Thyroid gland (tissue), 4 donors: ENCODE measurements around the gene ANKRD13D. TPM values are rescaled to one million over a fixed set of nuclear protein-coding genes. Genes with fewer than 3 reads are reported as not detected.
"Not testable (repeated sequence)": the region's sequence is repeated elsewhere in the genome, so short reads cannot be mapped to it uniquely, and the experiment has no call there.

ENCODE experiments used
- DNase-seq, 2 donors: peaks; one replicate each; pipeline ENCODE4 v3.0.0-alpha.2; 2019
- H3K27ac ChIP-seq, 3 donors: fragments of 200-600 bp; sonication (generic); 1 replicate in 2 of 3; 2 replicates in 1 of 3; pipeline ENCODE4 v1.5.1; 2016 to 2019; ENCODE audit warnings: mild to moderate bottlenecking in 1 of 3, moderate library complexity in 1 of 3
- H3K27me3 ChIP-seq: fragments of 200-600 bp; sonication (generic); one replicate; pipeline ENCODE4 v1.5.1; 2019
- H3K36me3 ChIP-seq, 2 donors: fragments of 200-600 bp; sonication (generic); one replicate each; pipeline ENCODE4 v1.5.1; 2016 to 2019
- H3K4me1 ChIP-seq, 2 donors: fragments of 200-600 bp; sonication (generic); one replicate each; pipeline ENCODE4 v1.5.1; 2017 to 2019
- H3K4me3 ChIP-seq, 3 donors: fragments of 200-600 bp; sonication (generic); replicated peaks in 1 of 3; 1 replicate in 2 of 3; 2 replicates in 1 of 3; pipeline ENCODE4 v1.5.1; 2016; ENCODE audit warnings: mild to moderate bottlenecking in 1 of 3
- H3K9me3 ChIP-seq: fragments of 200-600 bp; sonication (generic); one replicate; pipeline ENCODE4 v1.5.1; 2017
- POLR2A ChIP-seq, 2 donors: fragments of 450-650 bp; IDR thresholded peaks; one replicate each; pipeline ENCODE4 v1.6.1; 2017; ENCODE audit warnings: antibody characterized with exemption in 2 of 2, mild to moderate bottlenecking in 2 of 2, moderate library complexity in 1 of 2
- WGBS, 2 donors: methylation state at CpG; one replicate each; pipeline ENCODE4 v1.1.5; 2017; 5-methylcytosine and 5-hydroxymethylcytosine counted together
- intact Hi-C: fragments of 100-400 bp; cut with DNase I; formaldehyde crosslinking; loops from one replicate; pipeline ENCODE4 v1.15.1; 2023
- total RNA-seq, 4 donors: library from RNA; depleted of rRNA; stranded (reverse); fragments of >200 nt; gene quantifications; one replicate each; pipeline ENCODE4 v1.2.3, GENCODE V29; 2016
- TF ChIP-seq, protein P1 (sequence below), 6 experiments: fragments of 200-600 bp in 3 of 6; fragments of 450-650 bp in 3 of 6; sonication (generic) in 3 of 6; IDR thresholded peaks; one replicate each; pipeline ENCODE4 v1.5.1; 2016 to 2019; ENCODE audit warnings: antibody characterized with exemption in 6 of 6, mild to moderate bottlenecking in 2 of 6, inconsistent platforms in 1 of 6, moderate library complexity in 1 of 6

ANKRD13D gene
- total RNA-seq, 4 donors from 2014 or later = 27.9 to 36.8 (median 31.5) TPM

DNA sequence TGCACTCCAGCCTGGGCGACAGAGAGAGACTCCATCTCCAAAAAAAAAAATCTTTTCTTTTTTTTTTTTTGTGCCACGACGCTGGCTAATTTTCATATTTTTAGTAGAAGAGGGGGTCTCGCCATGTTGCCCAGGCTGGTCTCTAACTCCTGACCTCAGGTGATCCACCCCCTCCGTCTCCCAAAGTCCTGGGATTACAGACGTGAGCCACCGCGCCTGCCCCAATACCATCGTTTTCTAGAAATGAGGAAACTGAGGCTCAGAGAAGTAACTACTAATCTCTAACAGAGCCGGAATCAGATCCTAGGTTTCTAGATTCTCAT lies 27.7 kb downstream of the ANKRD13D start:
- TF ChIP-seq, protein P1, sequence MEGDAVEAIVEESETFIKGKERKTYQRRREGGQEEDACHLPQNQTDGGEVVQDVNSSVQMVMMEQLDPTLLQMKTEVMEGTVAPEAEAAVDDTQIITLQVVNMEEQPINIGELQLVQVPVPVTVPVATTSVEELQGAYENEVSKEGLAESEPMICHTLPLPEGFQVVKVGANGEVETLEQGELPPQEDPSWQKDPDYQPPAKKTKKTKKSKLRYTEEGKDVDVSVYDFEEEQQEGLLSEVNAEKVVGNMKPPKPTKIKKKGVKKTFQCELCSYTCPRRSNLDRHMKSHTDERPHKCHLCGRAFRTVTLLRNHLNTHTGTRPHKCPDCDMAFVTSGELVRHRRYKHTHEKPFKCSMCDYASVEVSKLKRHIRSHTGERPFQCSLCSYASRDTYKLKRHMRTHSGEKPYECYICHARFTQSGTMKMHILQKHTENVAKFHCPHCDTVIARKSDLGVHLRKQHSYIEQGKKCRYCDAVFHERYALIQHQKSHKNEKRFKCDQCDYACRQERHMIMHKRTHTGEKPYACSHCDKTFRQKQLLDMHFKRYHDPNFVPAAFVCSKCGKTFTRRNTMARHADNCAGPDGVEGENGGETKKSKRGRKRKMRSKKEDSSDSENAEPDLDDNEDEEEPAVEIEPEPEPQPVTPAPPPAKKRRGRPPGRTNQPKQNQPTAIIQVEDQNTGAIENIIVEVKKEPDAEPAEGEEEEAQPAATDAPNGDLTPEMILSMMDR (IDR thresholded peaks at IDR 0.05) = no peak
- TF ChIP-seq POLR2A (IDR thresholded peaks at IDR 0.05) = no peak
- Histone ChIP-seq H3K4me1 (peaks cover 15 to 16% of the 10 kb centered on the region in 2 donors), H3K27me3 (no peaks in the 10 kb centered on the region), H3K27ac (peak overlapping the region; percentile 95 to 97 (median 96)), H3K4me3 (peak overlapping the region in 2 of 3 donors; percentile 26 to 92), H3K9me3 (no peaks in the 10 kb centered on the region), H3K36me3 (no peaks in the 10 kb centered on the region)
- intact Hi-C loops = loop anchor here (5.0 kb wide), 1 partner anchor 235 kb away; no protein-coding TSS in a partner anchor
- DNase-seq = no peak
- WGBS, 2 donors = 1 to 3% methylated on average over 10 of the region's 10 CpGs

DNA sequence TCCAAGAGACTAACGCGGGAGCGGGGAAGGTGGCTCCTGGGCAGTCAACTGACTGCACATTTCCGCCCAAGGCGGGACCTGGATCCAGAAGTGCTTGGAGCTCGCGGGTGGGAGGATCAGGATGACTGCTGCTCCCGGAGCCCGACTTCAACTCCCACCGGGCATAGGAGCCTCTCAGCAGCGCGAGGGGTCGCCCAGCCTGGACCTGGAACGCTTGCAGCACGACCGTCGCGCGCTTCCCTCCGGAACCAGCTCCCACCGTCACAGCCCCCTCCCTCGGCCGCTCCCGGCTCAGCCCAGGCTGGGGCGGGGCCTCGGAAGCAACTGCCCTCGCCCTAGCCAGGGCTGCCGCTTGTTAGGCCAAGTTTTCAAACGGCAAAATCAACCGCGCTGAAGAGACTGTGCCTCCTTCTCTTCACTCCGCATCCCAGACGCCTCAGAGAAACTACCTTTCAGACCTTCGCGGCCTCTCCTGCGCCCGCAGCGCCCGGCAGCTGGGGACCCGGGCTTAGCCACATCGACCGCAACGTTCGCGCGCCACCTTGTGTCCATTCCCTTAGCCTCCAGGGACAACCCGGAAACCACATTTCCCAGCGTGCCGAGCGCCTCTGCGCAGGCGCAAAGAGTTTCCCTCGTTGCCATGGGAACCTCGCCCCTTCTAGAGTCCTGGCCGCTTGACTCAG lies 28.2 kb downstream of the ANKRD13D start:
- intact Hi-C loops = loop anchor here (5.0 kb wide), 1 partner anchor 235 kb away; no protein-coding TSS in a partner anchor
- no peaks in the 10 kb centered on the region for H3K9me3 ChIP-seq
- no peaks in the 10 kb centered on the region for H3K27me3 ChIP-seq
- DNase-seq = peak; percentile 96 to 98
- peak overlapping the region; percentile 38 to 94 (median 92) for H3K4me3 ChIP-seq
- peak overlapping the region; percentile 95 to 97 (median 96) for H3K27ac ChIP-seq
- WGBS, 2 donors = 0 to 1% methylated on average over 31 to 35 of the region's 55 CpGs
- TF ChIP-seq, protein P1 (IDR thresholded peaks at IDR 0.05) = peak; percentile 58 to 99 (median 96)
- TF ChIP-seq POLR2A (IDR thresholded peaks at IDR 0.05) = peak in 1 of 2 donors; percentile 72
- peaks cover 15 to 16% of the 10 kb centered on the region in 2 donors for H3K4me1 ChIP-seq
- H3K36me3 ChIP-seq = no peaks in the 10 kb centered on the region

DNA sequence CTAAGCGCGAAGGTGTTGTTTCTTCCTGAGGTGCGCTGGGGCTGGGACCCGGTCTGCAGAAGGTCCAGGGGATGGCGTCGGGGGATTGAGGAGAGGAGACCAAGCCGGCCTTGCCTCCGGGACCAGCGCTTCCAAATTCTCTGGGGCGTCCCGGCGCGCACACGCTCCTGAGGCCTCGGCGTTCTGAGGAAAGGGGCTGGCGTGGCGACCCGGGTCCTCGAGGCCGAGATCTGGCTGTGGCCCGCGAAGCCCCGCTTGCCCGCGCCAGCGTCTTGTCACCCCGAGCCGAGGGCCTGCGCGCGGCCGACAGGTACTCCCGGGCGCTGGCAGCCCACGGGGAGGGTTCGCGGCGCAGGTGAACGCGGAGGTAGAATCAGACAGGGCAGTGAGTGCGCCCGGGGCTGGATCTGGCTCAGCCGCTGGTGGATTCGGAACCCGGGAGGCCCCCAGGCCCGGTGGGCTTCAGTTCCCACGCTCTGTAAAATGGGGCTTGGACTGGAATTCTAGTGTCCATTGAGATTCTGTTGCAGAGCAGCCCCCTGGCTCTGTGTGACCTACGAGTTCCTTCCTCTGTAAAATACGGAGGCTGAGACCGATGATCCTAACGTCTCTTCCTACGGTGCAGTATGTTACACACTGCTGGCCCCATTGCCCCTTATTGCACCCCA lies 28.9 kb downstream of the ANKRD13D start:
- Histone ChIP-seq H3K4me1 (peaks cover 15 to 16% of the 10 kb centered on the region in 2 donors), H3K27ac (peak overlapping the region; percentile 95 to 97 (median 96)), H3K9me3 (no peaks in the 10 kb centered on the region), H3K27me3 (no peaks in the 10 kb centered on the region), H3K4me3 (peak overlapping the region; percentile 38 to 94 (median 92)), H3K36me3 (no peaks in the 10 kb centered on the region)
- peak; percentile 55 to 58 for DNase-seq
- 0 to 1% methylated on average over 15 to 18 of the region's 53 CpGs for WGBS, 2 donors
- TF ChIP-seq POLR2A (IDR thresholded peaks at IDR 0.05) = no peak
- TF ChIP-seq, protein P1 (IDR thresholded peaks at IDR 0.05) = no peak
- intact Hi-C loops = loop anchor here (2.0 to 5.0 kb wide), 2 partner anchors 51 to 236 kb away; partner anchors contain the start of gene GRK2

DNA sequence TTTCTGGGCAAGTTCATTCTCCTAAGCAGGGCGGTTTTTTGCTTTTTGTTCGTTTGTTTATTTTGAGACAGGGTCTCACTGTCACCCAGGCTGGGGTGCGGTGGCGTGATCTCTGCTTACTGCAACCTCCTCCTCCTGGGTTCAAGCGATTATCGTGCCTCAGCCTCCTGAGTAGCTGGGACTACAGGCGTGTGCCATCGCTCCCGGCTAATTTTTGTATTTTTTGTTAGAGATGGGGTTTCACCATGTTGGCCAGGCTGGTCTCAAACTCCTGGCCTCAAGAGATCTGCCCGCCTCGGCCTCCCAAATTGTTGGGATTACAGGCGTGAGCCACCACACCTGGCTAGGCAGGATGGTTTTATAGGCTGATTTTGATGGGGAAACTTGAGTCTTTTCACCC lies 29.8 kb downstream of the ANKRD13D start:
- Histone ChIP-seq H3K4me3 (peak overlapping the region in 1 of 3 donors; percentile 92), H3K4me1 (peaks cover 15 to 16% of the 10 kb centered on the region in 2 donors)
- DNase-seq, H3K9me3 ChIP-seq, H3K27me3 ChIP-seq, H3K36me3 ChIP-seq, H3K27ac ChIP-seq: not testable (repeated sequence)
- WGBS, 2 donors = 84 to 86% methylated on average over 12 of the region's 12 CpGs
- intact Hi-C loops = loop anchor here (2.0 to 5.0 kb wide), 2 partner anchors 52 to 237 kb away; partner anchors contain the start of gene GRK2

DNA sequence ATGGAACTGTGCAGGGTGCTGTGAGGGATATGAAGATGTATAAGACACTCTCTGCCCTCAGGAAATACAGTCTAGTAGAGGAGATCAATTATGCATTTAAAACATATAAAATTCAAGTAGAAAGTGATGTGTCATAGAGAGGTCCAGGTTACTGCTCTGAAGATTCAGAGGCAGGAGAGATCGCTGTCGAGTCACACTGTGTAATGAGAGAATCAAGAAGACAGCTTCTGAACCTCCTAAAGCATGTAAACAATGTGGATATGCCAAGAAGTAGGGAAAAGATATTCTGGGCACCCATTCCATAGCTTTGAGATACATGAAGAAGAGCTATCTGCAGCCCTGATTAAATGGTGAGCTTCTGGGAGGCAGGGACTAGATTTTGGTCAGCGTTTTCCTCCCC lies 30.9 kb downstream of the ANKRD13D start:
- Histone ChIP-seq H3K27ac (no peak overlapping the region), H3K4me1 (peaks cover 15 to 16% of the 10 kb centered on the region in 2 donors), H3K9me3 (no peaks in the 10 kb centered on the region), H3K4me3 (no peak overlapping the region), H3K36me3 (no peaks in the 10 kb centered on the region), H3K27me3 (no peaks in the 10 kb centered on the region)
- TF ChIP-seq, protein P1 (IDR thresholded peaks at IDR 0.05) = no peak
- no peak for TF ChIP-seq POLR2A (IDR thresholded peaks at IDR 0.05)
- intact Hi-C loops = no loop called here
- no peak for DNase-seq
- 90 to 92% methylated on average over 3 of the region's 3 CpGs for WGBS, 2 donors
